ENCODE results near the gene MUTYH. TPM values are rescaled to one million over a fixed set of nuclear protein-coding genes. Genes with fewer than 3 reads are reported as not detected.
"Not testable (repeated sequence)": the region's sequence is repeated elsewhere in the genome, so short reads cannot be mapped to it uniquely, and the experiment has no call there.

The MUTYH gene
- total RNA-seq, 2 donors from 2014 or later, result 20.1 to 27.4 TPM

DNA sequence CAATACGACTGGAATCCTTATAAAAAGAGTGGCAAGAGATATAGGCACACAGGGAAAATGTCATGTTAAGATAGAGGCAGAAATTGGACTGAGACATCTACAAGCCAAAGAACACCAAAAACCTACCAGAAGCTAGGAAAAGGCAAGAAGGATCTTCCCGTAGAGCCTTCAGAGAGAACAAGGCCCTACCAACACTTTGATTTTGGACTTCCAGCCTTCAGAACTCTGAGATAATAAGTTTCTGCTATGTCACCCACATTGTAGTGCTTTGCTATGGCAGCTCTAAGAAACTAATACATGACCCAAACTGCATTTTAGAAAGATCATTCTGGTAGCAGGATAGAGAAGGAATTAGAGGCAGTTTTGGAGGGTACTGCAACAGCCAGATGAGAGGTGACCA lies 24.1 kb upstream of the MUTYH start:
- Histone ChIP-seq H3K9me3 (no peaks in the 10 kb centered on the region), H3K36me3 (no peaks in the 10 kb centered on the region), H3K4me1 (replicated peaks) (peaks cover 8% of the 10 kb centered on the region), H3K27me3 (replicated peaks; ENCODE audit: insufficient read depth) (no peaks in the 10 kb centered on the region), H3K4me3 (no peak overlapping the region), H3K27ac (no peak overlapping the region)
- 81% methylated on average over 2 of the region's 2 CpGs for WGBS
- no peak for DNase-seq (ENCODE audit: low spot score)
- intact Hi-C loops (cut with DNase I), result loop anchor here (5.0 kb wide), 1 partner anchor 203 kb away; no protein-coding TSS in a partner anchor
- TF ChIP-seq POLR2A (IDR thresholded peaks at IDR 0.05) (no peak), POLR2AphosphoS5 (IDR thresholded peaks at IDR 0.05) (no peak)
- TF ChIP-seq, protein P1, sequence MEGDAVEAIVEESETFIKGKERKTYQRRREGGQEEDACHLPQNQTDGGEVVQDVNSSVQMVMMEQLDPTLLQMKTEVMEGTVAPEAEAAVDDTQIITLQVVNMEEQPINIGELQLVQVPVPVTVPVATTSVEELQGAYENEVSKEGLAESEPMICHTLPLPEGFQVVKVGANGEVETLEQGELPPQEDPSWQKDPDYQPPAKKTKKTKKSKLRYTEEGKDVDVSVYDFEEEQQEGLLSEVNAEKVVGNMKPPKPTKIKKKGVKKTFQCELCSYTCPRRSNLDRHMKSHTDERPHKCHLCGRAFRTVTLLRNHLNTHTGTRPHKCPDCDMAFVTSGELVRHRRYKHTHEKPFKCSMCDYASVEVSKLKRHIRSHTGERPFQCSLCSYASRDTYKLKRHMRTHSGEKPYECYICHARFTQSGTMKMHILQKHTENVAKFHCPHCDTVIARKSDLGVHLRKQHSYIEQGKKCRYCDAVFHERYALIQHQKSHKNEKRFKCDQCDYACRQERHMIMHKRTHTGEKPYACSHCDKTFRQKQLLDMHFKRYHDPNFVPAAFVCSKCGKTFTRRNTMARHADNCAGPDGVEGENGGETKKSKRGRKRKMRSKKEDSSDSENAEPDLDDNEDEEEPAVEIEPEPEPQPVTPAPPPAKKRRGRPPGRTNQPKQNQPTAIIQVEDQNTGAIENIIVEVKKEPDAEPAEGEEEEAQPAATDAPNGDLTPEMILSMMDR (IDR thresholded peaks at IDR 0.05), result no peak

DNA sequence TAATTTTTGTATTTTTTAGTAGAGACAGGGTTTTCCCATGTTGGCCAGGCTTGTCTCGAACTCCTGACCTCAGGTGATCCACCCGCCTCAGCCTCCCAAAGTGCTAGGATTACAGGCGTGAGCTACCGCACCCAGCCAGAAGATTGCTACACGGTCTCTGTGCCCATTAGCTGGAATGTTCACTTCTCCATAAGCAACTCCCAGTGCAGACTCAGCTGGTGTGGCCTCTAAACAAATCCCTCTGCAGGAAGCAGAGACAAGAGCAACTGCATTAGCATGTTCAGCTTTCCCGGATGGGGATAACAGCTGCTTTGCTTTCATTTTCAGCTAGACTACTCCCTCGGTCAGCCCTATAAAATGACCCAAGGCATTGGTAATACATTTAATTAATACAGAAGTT lies 20.7 kb upstream of the MUTYH start:
- Histone ChIP-seq H3K27ac (peak overlapping the region; percentile 80 to 81), H3K4me3 (peak overlapping the region in 1 of 2 donors; percentile 8)
- intact Hi-C loops (cut with DNase I), result loop anchor here (1.0 to 5.0 kb wide), 2 partner anchors 130 to 206 kb away; partner anchors contain the start of gene TESK2
- WGBS, result 45% methylated on average over 7 of the region's 7 CpGs
- not testable (repeated sequence) for H3K4me1 ChIP-seq (replicated peaks); H3K9me3 ChIP-seq; H3K27me3 ChIP-seq (replicated peaks; ENCODE audit: insufficient read depth); H3K36me3 ChIP-seq
- TF ChIP-seq POLR2AphosphoS5 (IDR thresholded peaks at IDR 0.05), result peak; percentile 64
- TF ChIP-seq, protein P1 (IDR thresholded peaks at IDR 0.05), result peak in 2 of 4 experiments; percentile 21 to 31
- peak; percentile 42 for DNase-seq (ENCODE audit: low spot score)

DNA sequence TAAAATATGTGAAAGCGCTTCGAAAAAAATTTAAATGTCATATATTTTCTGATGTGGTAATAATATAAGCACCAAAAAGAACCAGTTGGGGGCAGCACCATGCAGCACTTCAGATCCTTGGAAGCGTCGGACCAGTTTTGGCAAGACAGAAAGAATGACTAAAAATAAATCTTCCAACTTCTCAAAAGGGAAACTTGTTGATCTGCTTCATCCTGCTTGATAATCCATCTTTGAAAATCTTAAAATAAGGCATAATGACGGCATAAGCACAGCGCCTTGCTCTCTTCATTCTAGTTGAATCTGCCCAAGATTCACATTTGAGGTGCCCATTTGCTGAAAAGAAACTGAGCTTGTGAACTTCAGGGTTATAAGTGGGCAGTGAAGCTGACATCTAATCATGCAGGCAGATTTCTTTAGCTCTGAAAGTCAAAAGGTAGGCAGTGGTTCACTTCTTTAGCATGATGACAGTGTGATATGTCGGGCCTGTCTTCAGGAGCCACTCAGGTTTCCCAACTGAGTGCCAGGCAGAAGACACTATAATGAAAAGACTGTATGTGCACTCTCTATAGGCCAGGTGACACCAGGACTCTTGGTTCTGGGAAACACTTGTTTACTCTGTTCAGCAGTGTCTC lies 19.8 kb upstream of the MUTYH start:
- peaks cover 8% of the 10 kb centered on the region for H3K4me1 ChIP-seq (replicated peaks)
- 12% methylated on average over 7 of the region's 7 CpGs for WGBS
- peak; percentile 75 for DNase-seq (ENCODE audit: low spot score)

DNA sequence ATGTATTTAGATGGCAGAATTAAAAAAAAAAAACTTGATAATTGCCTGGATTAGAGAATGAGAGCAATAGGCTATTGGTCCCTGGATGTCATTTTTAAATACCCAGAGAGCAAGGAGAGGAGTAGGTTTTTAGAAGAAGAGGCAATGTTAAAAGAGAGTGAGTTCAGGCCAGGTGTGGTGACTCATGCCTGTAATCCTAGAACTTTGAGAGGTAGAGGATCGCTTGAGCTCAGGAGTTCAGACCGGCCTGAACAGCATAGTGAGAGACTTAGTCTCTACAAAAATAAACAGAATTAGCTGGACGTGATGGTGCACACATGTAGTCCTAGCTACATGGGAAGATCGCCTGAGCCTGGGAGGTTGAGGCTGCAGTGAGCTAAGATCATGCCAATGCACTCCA lies 15.9 kb upstream of the MUTYH start:
- Histone ChIP-seq H3K27ac (no peak overlapping the region), H3K9me3 (no peaks in the 10 kb centered on the region), H3K4me3 (no peak overlapping the region), H3K36me3 (no peaks in the 10 kb centered on the region), H3K4me1 (replicated peaks) (peaks cover 8% of the 10 kb centered on the region), H3K27me3 (replicated peaks; ENCODE audit: insufficient read depth) (no peaks in the 10 kb centered on the region)
- TF ChIP-seq, protein P1 (IDR thresholded peaks at IDR 0.05), result no peak
- TF ChIP-seq POLR2A (IDR thresholded peaks at IDR 0.05) (no peak), POLR2AphosphoS5 (IDR thresholded peaks at IDR 0.05) (no peak)
- 51% methylated on average over 4 of the region's 4 CpGs for WGBS
- intact Hi-C loops (cut with DNase I), result no loop called here
- DNase-seq (ENCODE audit: low spot score), result no peak

More for the DNA sequence above, 19.8 kb upstream of the MUTYH start:
- Histone ChIP-seq H3K4me3 (no peak overlapping the region), H3K9me3 (no peaks in the 10 kb centered on the region), H3K27ac (peak overlapping the region; percentile 80 to 81), H3K36me3 (no peaks in the 10 kb centered on the region), H3K27me3 (replicated peaks; ENCODE audit: insufficient read depth) (no peaks in the 10 kb centered on the region)
- intact Hi-C loops (cut with DNase I), result loop anchor here (1.0 to 5.0 kb wide), 2 partner anchors 131 to 207 kb away; partner anchors contain the start of gene TESK2
- TF ChIP-seq POLR2AphosphoS5 (IDR thresholded peaks at IDR 0.05), result peak; percentile 80
- no peak for TF ChIP-seq POLR2A (IDR thresholded peaks at IDR 0.05)
- TF ChIP-seq, protein P1 (IDR thresholded peaks at IDR 0.05), result peak; percentile 58 to 88 (median 78)

DNA sequence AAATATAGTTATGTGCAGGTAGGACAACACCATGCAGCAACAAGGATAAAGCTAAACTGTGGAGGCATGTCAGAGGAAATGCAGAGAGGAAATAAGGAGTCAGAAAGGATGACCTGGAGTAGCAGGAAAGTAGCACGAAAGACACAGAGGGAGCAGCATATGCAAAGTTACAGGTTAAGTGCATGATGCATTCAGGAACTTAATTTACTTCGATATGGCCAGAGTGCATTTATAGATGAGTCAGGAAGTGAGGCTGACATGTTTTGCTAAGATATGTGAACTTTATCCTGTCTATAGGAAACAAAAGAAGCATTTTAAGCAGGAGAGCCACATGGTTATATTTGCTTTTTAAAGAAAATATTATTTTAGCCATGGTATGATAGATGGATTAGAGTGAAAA lies 15.4 kb upstream of the MUTYH start:
- Histone ChIP-seq H3K36me3 (no peaks in the 10 kb centered on the region), H3K4me1 (replicated peaks) (peaks cover 7% of the 10 kb centered on the region), H3K27ac (no peak overlapping the region), H3K4me3 (no peak overlapping the region), H3K27me3 (replicated peaks; ENCODE audit: insufficient read depth) (no peaks in the 10 kb centered on the region), H3K9me3 (no peaks in the 10 kb centered on the region)
- no peak for DNase-seq (ENCODE audit: low spot score)
- intact Hi-C loops (cut with DNase I), result no loop called here
- TF ChIP-seq POLR2AphosphoS5 (IDR thresholded peaks at IDR 0.05) (no peak), POLR2A (IDR thresholded peaks at IDR 0.05) (no peak)
- TF ChIP-seq, protein P1 (IDR thresholded peaks at IDR 0.05), result no peak
- WGBS, result 74% methylated on average over 2 of the region's 2 CpGs
